A549 (cell line): ENCODE measurements around the gene ALDH3A2. TPM values are rescaled to one million over a fixed set of nuclear protein-coding genes. Genes with fewer than 3 reads are reported as not detected.

Experiments used
- ATAC-seq, 2 experiments: fragments of 200-7000 bp in 1 of 2; fragments of >200 bp in 1 of 2; cut with Nextera tagmentation in 1 of 2; cut with Tn5 transposase in 1 of 2; 3 replicates each; pipeline versions ENCODE4 v1.8.0 to v1.9.1; 2018 to 2020; ENCODE audit warnings: mild to moderate bottlenecking in 1 of 2, moderate library complexity in 1 of 2
- CTCF ChIA-PET: fragments of 300-600 bp; sonication (Branson Sonifier 250); formaldehyde crosslinking; extraction: SDS; loops from one replicate; lab custom pipeline; 2021; ENCODE audit warnings: antibody characterized with exemption, inconsistent platforms; lab: Yijun Ruan, JAX
- POLR2A ChIA-PET: fragments of 350-600 bp; formaldehyde crosslinking; extraction: SDS; loops from one replicate; lab custom pipeline; 2021; ENCODE audit warnings: antibody characterized with exemption, inconsistent platforms; lab: Yijun Ruan, JAX
- DNase-seq, 2 experiments: peaks; one replicate each; pipeline versions ENCODE4 v3.0.0 to v3.0.0-alpha.2; 2011 to 2016; ENCODE audit warnings: low read depth in 1 of 2, low spot score in 1 of 2
- FAIRE-seq: peaks from 2 replicates; lab custom pipeline; 2011; peaks lifted over from hg19 to GRCh38; lab: Jason Lieb, UNC
- H3K27ac ChIP-seq, 2 experiments: fragments of >200 bp; sonication (Bioruptor Twin); formaldehyde crosslinking; 3 replicates each; pipeline ENCODE4 v1.5.1; 2016 to 2017
- H3K4me1 ChIP-seq: fragments of >200 bp; sonication (Bioruptor Twin); formaldehyde crosslinking; 3 replicates; pipeline ENCODE4 v1.6.1; 2016
- H3K4me2 ChIP-seq: fragments of >200 bp; sonication (Bioruptor Twin); formaldehyde crosslinking; 3 replicates; pipeline ENCODE4 v1.6.1; 2016
- H3K4me3 ChIP-seq: fragments of >200 bp; sonication (Bioruptor Twin); formaldehyde crosslinking; 3 replicates; pipeline ENCODE4 v1.5.1; 2016
- H3K9me3 ChIP-seq: fragments of >200 bp; sonication (Bioruptor Twin); formaldehyde crosslinking; 3 replicates; pipeline ENCODE4 v1.6.1; 2016
- CBX2 ChIP-seq: fragments of 200-600 bp; sonication (generic); IDR thresholded peaks from 2 replicates; pipeline ENCODE4 v1.6.1; 2016; ENCODE audit warnings: low read depth, mild to moderate bottlenecking, borderline replicate concordance
- CEBPB ChIP-seq, 2 experiments: fragments of >200 bp in 1 of 2; sonication (Bioruptor Twin) in 1 of 2; formaldehyde crosslinking in 1 of 2; IDR thresholded peaks; 2 replicates each; pipeline ENCODE4 v1.6.1; 2012 to 2016
- CHD2 ChIP-seq: fragments of 150-350 bp; IDR thresholded peaks from 2 replicates; pipeline ENCODE4 v1.6.1; 2014; ENCODE audit warnings: low read length; ENCODE audit not compliant: partially characterized antibody
- CHD4 ChIP-seq: fragments of 200-600 bp; sonication (generic); IDR thresholded peaks from 2 replicates; pipeline ENCODE4 v1.6.1; 2016; ENCODE audit warnings: antibody characterized with exemption, mild to moderate bottlenecking, borderline replicate concordance
- EHF ChIP-seq: fragments of 250-450 bp; sonication (Bioruptor Pico); IDR thresholded peaks from 2 replicates; pipeline ENCODE4 v1.5.0; 2020; ENCODE audit warnings: mild to moderate bottlenecking
- FOSB ChIP-seq: fragments of 250-450 bp; sonication (Bioruptor Pico); IDR thresholded peaks from 2 replicates; pipeline ENCODE4 v1.5.0; 2020; ENCODE audit warnings: mild to moderate bottlenecking, moderate library complexity
- FOSL2 ChIP-seq, 2 experiments: fragments of 450-650 bp in 1 of 2; fragments of >200 bp in 1 of 2; sonication (Bioruptor Twin) in 1 of 2; formaldehyde crosslinking; IDR thresholded peaks; 2 replicates each; pipeline versions ENCODE4 v1.5.0 to v1.6.1; 2016 to 2020; ENCODE audit warnings: mild to moderate bottlenecking in 1 of 2, moderate library complexity in 1 of 2
- FOXS1 ChIP-seq: fragments of 250-450 bp; sonication (Bioruptor Pico); IDR thresholded peaks from 2 replicates; pipeline ENCODE4 v1.5.0; 2020; ENCODE audit warnings: mild to moderate bottlenecking, moderate library complexity
- GATA3 ChIP-seq: IDR thresholded peaks from 2 replicates; pipeline ENCODE4 v1.6.1; 2012; ENCODE audit warnings: borderline replicate concordance
- HEYL ChIP-seq: fragments of 250-450 bp; sonication (Bioruptor Pico); IDR thresholded peaks from 2 replicates; pipeline ENCODE4 v1.8.0; 2021; ENCODE audit warnings: mild to moderate bottlenecking, moderate library complexity
- HOXA7 ChIP-seq: fragments of 250-450 bp; sonication (Bioruptor Pico); IDR thresholded peaks from 2 replicates; pipeline ENCODE4 v1.5.0; 2020; ENCODE audit warnings: mild to moderate bottlenecking, moderate library complexity
- HOXB5 ChIP-seq: fragments of 250-450 bp; sonication (Bioruptor Pico); IDR thresholded peaks from 2 replicates; pipeline ENCODE4 v1.5.0; 2020; ENCODE audit warnings: mild to moderate bottlenecking, moderate library complexity
- JUN ChIP-seq, 2 experiments: fragments of >200 bp; sonication (Bioruptor Twin); formaldehyde crosslinking; IDR thresholded peaks; 2 replicates in 1 of 2; 3 replicates in 1 of 2; pipeline ENCODE4 v1.6.1; 2016 to 2017
- KDM1A ChIP-seq: fragments of 200-600 bp; sonication (generic); IDR thresholded peaks from 2 replicates; pipeline ENCODE4 v1.6.1; 2016; ENCODE audit warnings: low read depth, mild to moderate bottlenecking
- MAX ChIP-seq: IDR thresholded peaks from 2 replicates; pipeline ENCODE4 v1.6.1; 2012
- MYC ChIP-seq: IDR thresholded peaks from 2 replicates; pipeline ENCODE4 v1.6.1; 2012; ENCODE audit warnings: mild to moderate bottlenecking, inconsistent platforms, low read length, improper control_type of control experiment, borderline replicate concordance
- PBX3 ChIP-seq: IDR thresholded peaks from 2 replicates; pipeline ENCODE4 v1.6.1; 2012
- PHF8 ChIP-seq: fragments of 200-600 bp; sonication (generic); IDR thresholded peaks from 2 replicates; pipeline ENCODE4 v1.6.1; 2016; ENCODE audit warnings: low read depth, mild to moderate bottlenecking, antibody characterized with exemption, moderate library complexity, borderline replicate concordance
- POLR2AphosphoS2 ChIP-seq: conservative IDR thresholded peaks from 2 replicates; pipeline ENCODE4 v1.6.1; 2012; ENCODE audit warnings: low read length, improper control_type of control experiment, inconsistent platforms
- RARB ChIP-seq: fragments of 250-450 bp; sonication (Bioruptor Pico); IDR thresholded peaks from 2 replicates; pipeline ENCODE4 v1.8.0; 2021; ENCODE audit warnings: mild to moderate bottlenecking, moderate library complexity
- RCOR1 ChIP-seq: fragments of 150-350 bp; IDR thresholded peaks from 2 replicates; pipeline ENCODE4 v1.6.1; 2014; ENCODE audit warnings: antibody characterized with exemption, low read length, low read depth
- RFX5 ChIP-seq: fragments of 450-650 bp; IDR thresholded peaks from 2 replicates; pipeline ENCODE4 v1.7.1; 2014; ENCODE audit warnings: antibody characterized with exemption, mild to moderate bottlenecking, moderate library complexity
- SMC3 ChIP-seq: fragments of >200 bp; sonication (Bioruptor Twin); formaldehyde crosslinking; IDR thresholded peaks from 3 replicates; pipeline ENCODE4 v1.6.1; 2018; ENCODE audit warnings: inconsistent platforms
- SREBF2 ChIP-seq: fragments of 450-650 bp; IDR thresholded peaks from 2 replicates; pipeline ENCODE4 v1.6.1; 2014; ENCODE audit warnings: mild to moderate bottlenecking, moderate library complexity
- TFCP2L1 ChIP-seq: fragments of 250-450 bp; sonication (Bioruptor Pico); IDR thresholded peaks from 2 replicates; pipeline ENCODE4 v1.5.0; 2021; ENCODE audit warnings: mild to moderate bottlenecking
- TP53 ChIP-seq: fragments of 250-450 bp; sonication (Bioruptor Pico); IDR thresholded peaks from 2 replicates; pipeline ENCODE4 v1.5.0; 2021; ENCODE audit warnings: mild to moderate bottlenecking, moderate library complexity
- ZFP36 ChIP-seq: fragments of 450-650 bp; IDR thresholded peaks from 2 replicates; pipeline ENCODE4 v1.6.1; 2014; ENCODE audit warnings: borderline replicate concordance; ENCODE audit not compliant: partially characterized antibody
- ZSCAN20 ChIP-seq: fragments of 250-450 bp; sonication (Bioruptor Pico); IDR thresholded peaks from 2 replicates; pipeline ENCODE4 v1.8.0; 2022; ENCODE audit warnings: mild to moderate bottlenecking, moderate library complexity
- WGBS: methylation state at CpG from one replicate; pipeline ENCODE4 v1.1.6; 2017; ENCODE audit errors: missing lambda C conversion rate; 5-methylcytosine and 5-hydroxymethylcytosine counted together
- polyA plus RNA-seq, 4 experiments: library from polyadenylated mRNA; depleted of rRNA in 3 of 4; stranded (reverse); fragments of >200 nt; fragmentation: RNase III in 1 of 4; extraction: RNeasy Plus Mini Kit Qiagen cat#74134 plus additional on column Dnase treatment in 1 of 4; gene quantifications; 2 replicates in 3 of 4; 3 replicates in 1 of 4; pipeline ENCODE4 v1.2.3, GENCODE V29; 2011 to 2017
- TF ChIP-seq, protein P1 (sequence below): IDR thresholded peaks from 2 replicates; pipeline ENCODE4 v1.6.1; 2012; ENCODE audit warnings: low read depth, borderline replicate concordance
- TF ChIP-seq, protein P2 (sequence below): fragments of 150-350 bp; IDR thresholded peaks from 2 replicates; pipeline ENCODE4 v1.6.1; 2014; ENCODE audit warnings: low read depth, mild to moderate bottlenecking, low read length
- TF ChIP-seq, protein P3 (sequence below): fragments of 450-650 bp; IDR thresholded peaks from 2 replicates; pipeline ENCODE4 v1.6.1; 2014; ENCODE audit warnings: antibody characterized with exemption

The ALDH3A2 gene
- polyA plus RNA-seq, 2 of the 4 experiments (the other 2 are of a cell fraction) = 140 to 195 TPM

- peak overlapping the region; percentile 0 to 40; a peak in 2 of 6 replicates for H3K27ac ChIP-seq
- H3K4me3 ChIP-seq = no peak overlapping the region
- H3K4me2 ChIP-seq = peak overlapping the region; percentile 69
- WGBS = 57% methylated on average over 3 of the region's 3 CpGs
- TF ChIP-seq RARB = no peak
- no peak for TF ChIP-seq JUN (IDR thresholded peaks at IDR 0.05)
- no peak for TF ChIP-seq CHD4
- TF ChIP-seq ZFP36 = no peak
- TF ChIP-seq, protein P1, sequence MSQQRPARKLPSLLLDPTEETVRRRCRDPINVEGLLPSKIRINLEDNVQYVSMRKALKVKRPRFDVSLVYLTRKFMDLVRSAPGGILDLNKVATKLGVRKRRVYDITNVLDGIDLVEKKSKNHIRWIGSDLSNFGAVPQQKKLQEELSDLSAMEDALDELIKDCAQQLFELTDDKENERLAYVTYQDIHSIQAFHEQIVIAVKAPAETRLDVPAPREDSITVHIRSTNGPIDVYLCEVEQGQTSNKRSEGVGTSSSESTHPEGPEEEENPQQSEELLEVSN = no peak
- no peak for TF ChIP-seq TFCP2L1 (CRISPR knock-in tag)
- no peak for TF ChIP-seq KDM1A
- TF ChIP-seq CEBPB (IDR thresholded peaks at IDR 0.05) = no peak
- TF ChIP-seq RFX5 = no peak
- no peak for TF ChIP-seq MYC
- no peak for TF ChIP-seq POLR2AphosphoS2
- no peak for TF ChIP-seq MAX
- TF ChIP-seq PBX3 = no peak
- no peak for TF ChIP-seq GATA3
- no peak for TF ChIP-seq SMC3
- TF ChIP-seq RCOR1 = no peak
- no peak for TF ChIP-seq FOSB (CRISPR knock-in tag)
- TF ChIP-seq, protein P2, sequence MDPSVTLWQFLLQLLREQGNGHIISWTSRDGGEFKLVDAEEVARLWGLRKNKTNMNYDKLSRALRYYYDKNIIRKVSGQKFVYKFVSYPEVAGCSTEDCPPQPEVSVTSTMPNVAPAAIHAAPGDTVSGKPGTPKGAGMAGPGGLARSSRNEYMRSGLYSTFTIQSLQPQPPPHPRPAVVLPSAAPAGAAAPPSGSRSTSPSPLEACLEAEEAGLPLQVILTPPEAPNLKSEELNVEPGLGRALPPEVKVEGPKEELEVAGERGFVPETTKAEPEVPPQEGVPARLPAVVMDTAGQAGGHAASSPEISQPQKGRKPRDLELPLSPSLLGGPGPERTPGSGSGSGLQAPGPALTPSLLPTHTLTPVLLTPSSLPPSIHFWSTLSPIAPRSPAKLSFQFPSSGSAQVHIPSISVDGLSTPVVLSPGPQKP = no peak
- no peak for TF ChIP-seq ZSCAN20 (CRISPR knock-in tag)
- no peak for TF ChIP-seq HOXA7 (CRISPR knock-in tag)
- TF ChIP-seq, all 56 proteins: peak for 0
- DNase-seq = no peak
- Histone ChIP-seq H3K4me1 (peaks cover 40% of the 10 kb centered on the region), H3K9me3 (no peaks in the 10 kb centered on the region)
- no peak for FAIRE-seq
- ChIA-PET CTCF (interaction anchor here (0.8 to 3.3 kb wide), 13 partner anchors 8 to 139 kb away, joined by 3 to 16 read pairs (median 4); no protein-coding TSS in a partner anchor), POLR2A (no interaction called here)
- no peak for ATAC-seq
These were observed 4.0 kb downstream of the ALDH3A2 start for GRCh38 chr17:19652595-19652994.

DNA sequence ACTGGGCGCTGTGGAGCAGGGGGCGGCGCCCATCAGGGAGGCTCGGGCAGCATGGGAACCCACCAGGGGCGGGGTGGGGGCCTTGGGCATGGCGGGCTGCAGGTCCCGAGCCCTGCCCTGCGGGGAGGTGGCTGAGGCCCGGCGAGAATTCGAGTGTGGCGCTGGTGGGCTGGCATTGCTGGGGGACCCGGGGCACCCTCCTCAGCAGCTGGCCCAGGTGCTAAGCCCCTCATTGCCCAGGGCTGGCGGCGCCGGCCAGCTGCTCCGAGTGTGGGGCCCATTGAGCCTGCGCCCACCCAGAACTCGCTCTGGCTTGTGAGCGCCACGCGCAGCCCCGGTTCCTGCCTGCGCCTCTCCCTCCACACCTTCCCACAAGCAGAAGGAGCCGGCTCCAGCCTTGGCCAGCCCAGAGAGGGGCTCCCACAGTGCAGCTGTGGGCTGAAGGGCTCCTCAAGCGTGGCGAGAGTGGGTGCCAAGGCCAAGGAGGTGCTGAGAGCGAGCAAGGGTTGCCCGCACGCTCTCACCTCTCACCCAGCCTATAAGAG is 5.9 kb downstream of the ALDH3A2 start:
- no peak for TF ChIP-seq ZFP36
- no peak for TF ChIP-seq ZSCAN20 (CRISPR knock-in tag)
- TF ChIP-seq CBX2 = no peak
- TF ChIP-seq SREBF2 = no peak
- CTCF ChIA-PET = interaction anchor here (0.6 to 2.9 kb wide), 8 partner anchors 8 to 141 kb away, joined by 3 to 13 read pairs (median 4); no protein-coding TSS in a partner anchor
- 98% methylated on average over 14 of the region's 30 CpGs for WGBS
- Histone ChIP-seq H3K4me1 (peaks cover 41% of the 10 kb centered on the region), H3K4me2 (no peak overlapping the region), H3K9me3 (no peaks in the 10 kb centered on the region), H3K4me3 (no peak overlapping the region), H3K27ac (no peak overlapping the region)
- POLR2A ChIA-PET = no interaction called here
- DNase-seq (no peak), FAIRE-seq (no peak), ATAC-seq (no peak)

DNA sequence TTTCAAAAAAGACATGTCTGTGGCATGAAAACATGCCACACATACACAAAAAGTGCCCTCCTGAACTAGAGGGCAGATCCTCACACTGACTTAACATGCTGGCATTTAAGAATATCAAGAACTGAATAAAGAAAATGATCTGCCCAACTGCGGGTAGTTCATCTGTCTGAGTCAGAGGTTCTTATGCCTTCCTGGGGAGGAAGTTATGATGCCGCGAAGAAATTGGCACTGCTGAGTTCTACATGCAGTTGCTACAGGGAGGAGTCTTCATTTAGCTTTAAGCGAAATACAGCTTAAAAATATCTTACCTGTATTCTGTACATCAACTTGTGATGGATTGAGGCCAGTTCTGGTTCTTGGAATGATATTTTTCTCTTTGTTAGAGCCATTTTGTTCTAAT is 6.3 kb downstream of the ALDH3A2 start:
- Histone ChIP-seq H3K4me2 (no peak overlapping the region), H3K4me3 (no peak overlapping the region), H3K27ac (no peak overlapping the region), H3K4me1 (peaks cover 46% of the 10 kb centered on the region), H3K9me3 (no peaks in the 10 kb centered on the region)
- WGBS = 93% methylated on average over 4 of the region's 4 CpGs
- ChIA-PET POLR2A (no interaction called here), CTCF (interaction anchor here (0.8 to 2.9 kb wide), 7 partner anchors 9 to 141 kb away, joined by 3 to 13 read pairs (median 4); no protein-coding TSS in a partner anchor)
- no peak for ATAC-seq
- no peak for FAIRE-seq
- no peak for DNase-seq
- TF ChIP-seq CHD2 (no peak), FOXS1 (CRISPR knock-in tag) (no peak), HEYL (CRISPR knock-in tag) (no peak), EHF (CRISPR knock-in tag) (no peak), TP53 (CRISPR knock-in tag) (no peak), PHF8 (no peak), HOXB5 (no peak), FOSL2 (IDR thresholded peaks at IDR 0.05) (no peak), FOSL2 (CRISPR knock-in tag; IDR thresholded peaks at IDR 0.05) (no peak), SREBF2 (no peak)
- TF ChIP-seq, protein P2 = no peak
- TF ChIP-seq, protein P3, sequence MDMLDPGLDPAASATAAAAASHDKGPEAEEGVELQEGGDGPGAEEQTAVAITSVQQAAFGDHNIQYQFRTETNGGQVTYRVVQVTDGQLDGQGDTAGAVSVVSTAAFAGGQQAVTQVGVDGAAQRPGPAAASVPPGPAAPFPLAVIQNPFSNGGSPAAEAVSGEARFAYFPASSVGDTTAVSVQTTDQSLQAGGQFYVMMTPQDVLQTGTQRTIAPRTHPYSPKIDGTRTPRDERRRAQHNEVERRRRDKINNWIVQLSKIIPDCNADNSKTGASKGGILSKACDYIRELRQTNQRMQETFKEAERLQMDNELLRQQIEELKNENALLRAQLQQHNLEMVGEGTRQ = no peak
